ENCODE results near the gene IFNL4.

The IFNL4 gene

GRCh38 chr19:39248806-39249205 is at the start of gene IFNL4:
Gene IFNL4 (minus strand): TSS chr19:39248856.
- no peak for DNase-seq (ENCODE audit: low read depth)
- no peak for TF ChIP-seq CTCF (IDR thresholded peaks at IDR 0.05; ENCODE audit: insufficient read depth, low read depth, low read length, missing control alignments)
- H3K4me3 ChIP-seq (ENCODE audit: low read depth, low read length) = no peak within 1 kb of the TSS

GRCh38 chr19:39297931-39298634 is 49.4 kb upstream of the IFNL4 start:
- no peak for TF ChIP-seq CTCF (IDR thresholded peaks at IDR 0.05; ENCODE audit: insufficient read depth, low read depth, low read length, missing control alignments)
- no peak overlapping the region for H3K4me3 ChIP-seq (ENCODE audit: low read depth, low read length)
- DNase-seq (ENCODE audit: low read depth) = no peak

- TF ChIP-seq CTCF (IDR thresholded peaks at IDR 0.05; ENCODE audit: insufficient read depth, low read depth, low read length, missing control alignments) = no peak
- H3K4me3 ChIP-seq (ENCODE audit: low read depth, low read length) = no peak overlapping the region
- DNase-seq (ENCODE audit: low read depth) = no peak
These were observed 48.2 kb upstream of the IFNL4 start for GRCh38 chr19:39296906-39297305.

GRCh38 chr19:39296055-39296645 is 47.5 kb upstream of the IFNL4 start, which contains the start of gene IFNL1:
Gene IFNL1 (plus strand): TSS chr19:39296407. CDS start chr19:39296422, 15 bp downstream.
- H3K4me3 ChIP-seq (ENCODE audit: low read depth, low read length) = no peak within 1 kb of the TSS
- DNase-seq (ENCODE audit: low read depth) = no peak
- no peak for TF ChIP-seq CTCF (IDR thresholded peaks at IDR 0.05; ENCODE audit: insufficient read depth, low read depth, low read length, missing control alignments)

- no peak for TF ChIP-seq CTCF (IDR thresholded peaks at IDR 0.05; ENCODE audit: insufficient read depth, low read depth, low read length, missing control alignments)
- H3K4me3 ChIP-seq (ENCODE audit: low read depth, low read length) = no peak overlapping the region
- no peak for DNase-seq (ENCODE audit: low read depth)
These were observed 44.7 kb upstream of the IFNL4 start for GRCh38 chr19:39293394-39293793.

GRCh38 chr19:39284032-39284431 is 35.4 kb upstream of the IFNL4 start:
- H3K4me3 ChIP-seq (ENCODE audit: low read depth, low read length) = no peak overlapping the region
- no peak for TF ChIP-seq CTCF (IDR thresholded peaks at IDR 0.05; ENCODE audit: insufficient read depth, low read depth, low read length, missing control alignments)
- no peak for DNase-seq (ENCODE audit: low read depth)
